ENCODE results near the gene NUP37.

NUP37 gene

DNA sequence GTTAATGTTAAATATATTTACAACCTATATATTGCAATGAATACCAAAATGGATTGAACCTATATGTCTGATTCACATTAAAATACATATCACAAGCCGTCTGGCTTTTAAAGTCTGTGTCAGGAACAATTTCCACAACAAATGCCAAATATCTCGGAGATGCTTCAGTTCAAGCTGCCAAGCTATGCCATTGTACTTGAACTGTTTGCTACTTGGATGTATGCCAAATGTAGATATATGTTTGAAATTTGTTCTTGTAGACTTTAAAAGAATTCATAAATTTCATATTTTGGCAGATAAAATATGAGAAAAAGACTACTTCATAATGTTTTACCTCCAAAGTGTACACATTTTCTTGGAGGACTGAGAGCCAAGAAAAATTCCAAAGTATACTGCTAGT, 95.1 kb downstream of the NUP37 start:
- DNase-seq: no peak

- no peak for DNase-seq
Observed at GRCh38 chr12:102023343-102023930, 96.5 kb downstream of the NUP37 start.

Measured in stimulated activated CD4-positive, alpha-beta T cell treated with anti-CD3 and anti-CD28 coated beads, Interleukin-12 subunit alpha, Interleukin-12 subunit beta, amount 100 ng/mL, for 4 hours (primary cell).